GM21717 (cell line): ENCODE results near the gene AQR.

Source experiments
- ATAC-seq: cut with Tn5 transposase; IDR thresholded peaks from one replicate; pipeline ENCODE4 v1.9.1; 2021; ENCODE audit warnings: mild to moderate bottlenecking, moderate library complexity; ENCODE audit not compliant: unreplicated experiment

The AQR gene

GRCh38 chr15:34883633-34884032 is 85.9 kb downstream of the AQR start:
- ATAC-seq = no peak

DNA sequence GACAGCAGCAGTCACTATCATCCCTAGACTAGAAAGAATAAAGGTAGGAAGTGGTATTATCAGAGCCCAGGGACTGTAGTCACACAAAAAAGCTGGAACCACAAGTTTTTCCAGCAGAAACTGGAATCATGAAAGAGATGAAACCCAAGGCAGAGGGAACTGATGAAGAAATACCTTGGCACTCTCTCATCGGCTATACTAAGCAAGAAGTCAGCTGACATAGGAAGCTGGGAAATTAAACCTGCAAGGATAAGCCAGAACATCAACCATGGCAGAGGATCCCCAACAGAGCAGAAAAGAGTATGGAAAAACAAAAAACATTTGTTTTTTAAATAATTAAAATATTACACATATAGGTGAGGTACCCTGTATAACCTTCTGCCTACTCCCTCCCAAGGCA is 86.5 kb downstream of the AQR start:
- no peak for ATAC-seq

DNA sequence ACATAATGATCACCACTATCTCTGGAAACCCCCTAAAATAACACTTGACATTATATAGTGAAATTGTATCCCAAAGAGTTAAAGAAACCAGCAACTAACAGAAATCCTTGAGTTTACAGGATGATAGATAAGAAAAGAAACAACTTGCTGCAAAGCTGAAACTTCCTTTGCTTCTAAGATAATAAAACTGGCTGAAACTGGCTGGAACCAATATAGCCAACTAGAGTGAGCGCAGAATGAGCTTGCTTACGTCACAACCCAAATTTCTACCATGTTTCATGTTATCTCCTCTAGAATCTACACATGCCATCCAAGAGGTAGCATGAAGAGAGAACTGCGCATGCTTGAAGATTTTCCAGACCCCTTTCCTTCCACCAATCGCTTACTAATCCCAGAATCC is 90.4 kb downstream of the AQR start:
- ATAC-seq = no peak

GRCh38 chr15:34876640-34877039 is 92.9 kb downstream of the AQR start:
- ATAC-seq = no peak

DNA sequence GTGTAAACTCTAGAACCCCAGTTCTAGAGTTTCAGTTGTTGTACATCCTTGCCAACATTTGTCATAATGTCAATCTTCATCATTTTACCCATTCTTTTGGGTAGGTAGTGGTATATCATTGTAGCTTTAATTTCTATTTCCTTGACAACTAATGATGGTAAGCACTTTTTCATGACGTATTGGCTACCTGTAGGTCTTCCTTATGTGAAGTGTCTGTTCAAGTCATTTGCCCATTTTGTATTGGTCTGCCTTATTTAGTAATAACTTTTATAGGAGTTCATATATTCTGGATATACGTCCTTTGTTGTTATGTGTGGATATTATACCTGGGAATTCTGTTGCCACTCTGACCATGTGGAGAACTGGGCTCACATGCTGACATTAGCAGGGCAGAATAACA is 100.4 kb downstream of the AQR start:
- ATAC-seq = no peak

DNA sequence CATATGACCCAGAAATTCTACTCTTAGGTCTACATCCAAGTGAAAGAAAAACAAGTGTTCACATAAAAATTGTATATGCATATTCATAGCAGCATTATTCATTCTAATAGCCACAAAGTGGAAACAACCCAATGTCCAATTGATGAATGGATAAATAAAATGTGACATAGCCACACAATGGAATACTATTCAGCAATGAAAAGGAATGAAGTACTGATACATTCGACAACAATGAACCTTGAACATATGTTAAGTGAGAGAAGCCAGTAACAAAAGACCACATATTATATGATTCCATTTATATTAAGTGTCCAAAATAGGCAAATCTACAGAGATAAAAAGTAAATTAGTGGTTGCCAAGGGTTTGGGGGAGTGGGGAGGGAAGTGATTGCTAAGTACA is 104.0 kb downstream of the AQR start:
- no peak for ATAC-seq

- ATAC-seq = no peak
Measured at GRCh38 chr15:34861214-34861613, 108.3 kb downstream of the AQR start.

GRCh38 chr15:34855893-34856292 is 113.6 kb downstream of the AQR start:
- ATAC-seq = no peak

- no peak for ATAC-seq
Measured at GRCh38 chr15:34855413-34855812, 114.1 kb downstream of the AQR start.

- no peak for ATAC-seq
Measured at GRCh38 chr15:34854232-34854631, 115.3 kb downstream of the AQR start.

DNA sequence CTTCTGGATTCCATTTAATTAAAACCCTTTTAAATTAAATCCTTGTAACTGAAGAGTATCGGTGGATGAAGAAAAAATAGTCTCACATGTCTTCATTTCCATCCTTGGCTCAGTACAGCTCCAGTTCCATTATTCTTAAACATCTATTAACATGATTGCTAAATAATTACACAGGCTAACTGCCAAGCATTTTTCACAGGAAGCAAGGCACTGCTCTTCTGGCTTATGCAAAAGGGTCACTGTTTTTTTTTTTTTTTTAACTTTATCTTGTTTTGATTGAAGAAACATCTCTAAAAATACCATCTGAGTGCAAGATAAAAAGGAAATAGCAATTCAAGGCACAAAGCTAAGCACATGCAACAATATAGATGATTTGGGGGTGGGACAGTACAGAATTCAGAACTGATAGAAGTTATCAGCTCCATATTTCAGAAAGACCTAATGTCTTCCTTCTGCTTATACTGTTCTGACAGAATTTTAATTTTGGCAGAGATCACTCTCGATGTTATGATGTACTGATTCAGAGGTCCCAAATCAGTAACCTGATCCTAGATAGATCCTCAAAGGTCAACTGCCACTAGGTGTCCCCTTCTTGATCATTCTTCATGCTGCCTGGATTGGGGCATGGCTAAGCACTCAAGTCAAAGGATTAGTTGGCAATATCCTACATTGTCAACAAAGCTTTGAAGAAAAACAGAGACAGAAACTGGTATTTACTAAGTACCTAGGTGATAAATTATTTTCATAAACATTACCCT is 116.4 kb downstream of the AQR start:
- no peak for ATAC-seq

GRCh38 chr15:34851751-34852150 is 117.8 kb downstream of the AQR start:
- no peak for ATAC-seq

DNA sequence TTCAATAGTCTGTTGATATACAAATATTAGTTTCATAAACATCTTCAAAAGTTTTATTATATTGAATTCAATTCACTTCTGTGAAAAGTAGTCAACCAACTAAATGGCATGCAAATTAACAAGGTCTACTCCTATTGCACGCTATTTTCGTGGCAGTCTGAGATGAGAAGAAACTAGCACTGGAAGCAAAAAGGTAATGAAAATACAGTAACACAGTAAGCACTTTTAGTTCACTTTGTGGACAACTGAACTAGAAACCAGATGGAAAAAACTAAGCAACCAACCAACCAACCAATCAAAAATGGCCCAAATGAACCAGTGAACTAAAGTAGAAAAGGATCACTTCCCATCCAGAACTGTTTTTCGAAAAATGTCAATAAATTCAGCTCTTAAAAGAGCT is 118.5 kb downstream of the AQR start:
- ATAC-seq = no peak

- no peak for ATAC-seq
Measured at GRCh38 chr15:34850121-34850520, 119.4 kb downstream of the AQR start.

GRCh38 chr15:34849364-34849959 is 120.1 kb downstream of the AQR start:
- no peak for ATAC-seq

GRCh38 chr15:34847598-34847997 is 121.9 kb downstream of the AQR start:
- no peak for ATAC-seq

GRCh38 chr15:34841262-34841725 is 128.2 kb downstream of the AQR start:
- ATAC-seq = no peak

DNA sequence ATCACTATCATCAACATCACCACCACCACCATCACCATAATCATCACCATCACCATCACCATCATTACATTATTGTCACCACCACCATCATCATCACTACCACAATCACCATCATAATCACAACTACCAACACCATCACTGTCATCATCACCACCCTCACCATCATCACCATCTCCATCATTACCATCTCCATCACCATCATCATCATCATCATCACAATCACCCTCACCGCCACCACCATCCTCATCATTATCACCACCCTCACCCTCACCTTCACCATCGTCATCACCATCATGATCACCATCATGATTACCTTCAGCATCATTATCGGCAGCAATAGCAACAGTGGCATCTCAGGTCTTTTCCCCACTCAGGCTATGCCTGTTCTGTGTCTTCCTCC is 131.3 kb downstream of the AQR start:
- ATAC-seq = no peak

- ATAC-seq = no peak
Measured at GRCh38 chr15:34837246-34838016, 132.1 kb downstream of the AQR start.

- ATAC-seq = no peak
Measured at GRCh38 chr15:34828145-34828911, 141.2 kb downstream of the AQR start.

GRCh38 chr15:34821831-34822230 is 147.7 kb downstream of the AQR start:
- no peak for ATAC-seq
